ENCODE results near the gene ZNF33A.
A peak's percentile ranks its signal among the peaks of the same experiment; 100 is the strongest.
"Not testable (repeated sequence)": the region's sequence is repeated elsewhere in the genome, so short reads cannot be mapped to it uniquely, and the experiment has no call there.

The ZNF33A gene

GRCh38 chr10:38072552-38072951 lies 62.1 kb downstream of the ZNF33A start:
- Histone ChIP-seq H4K8ac (ENCODE audit: low read depth, low read length) (no peak overlapping the region), H3K9ac (ENCODE audit: low read length) (no peak overlapping the region), H3K36me3 (ENCODE audit: control insufficient read depth, insufficient read depth, low read length) (no peaks in the 10 kb centered on the region), H3K79me2 (ENCODE audit: control insufficient read depth, insufficient read depth, low read length) (no peaks in the 10 kb centered on the region), H3K18ac (ENCODE audit: low read length) (no peak overlapping the region), H2AK5ac (ENCODE audit: low read length) (no peak overlapping the region), H2BK120ac (ENCODE audit: low read depth, low read length) (no peak overlapping the region), H3K27ac (ENCODE audit: low read depth, low read length) (no peak overlapping the region), H3K56ac (ENCODE audit: low read length) (no peak overlapping the region), H2BK5ac (ENCODE audit: low read length) (no peak overlapping the region), H2BK15ac (replicated peaks; ENCODE audit: low read depth) (no peak overlapping the region), H3K79me1 (ENCODE audit: low read length) (no peaks in the 10 kb centered on the region), H3K27me3 (ENCODE audit: insufficient read depth, low read length, poor library complexity) (no peaks in the 10 kb centered on the region), H4K5ac (ENCODE audit: low read length) (no peak overlapping the region), H3K23ac (ENCODE audit: low read length) (no peak overlapping the region), H3K4me3 (ENCODE audit: low read length) (no peak overlapping the region), H3K4ac (ENCODE audit: low read depth, low read length) (no peak overlapping the region), H3K4me2 (ENCODE audit: low read length) (no peak overlapping the region), H3K4me1 (ENCODE audit: control insufficient read depth, low read depth, low read length) (no peaks in the 10 kb centered on the region)
- DNase-seq, result no peak

- Histone ChIP-seq H3K18ac (ENCODE audit: low read length) (no peak overlapping the region), H4K8ac (ENCODE audit: low read depth, low read length) (no peak overlapping the region), H3K27ac (ENCODE audit: low read depth, low read length) (no peak overlapping the region), H3K4me3 (ENCODE audit: low read length) (no peak overlapping the region), H3K4me2 (ENCODE audit: low read length) (no peak overlapping the region), H3K4ac (ENCODE audit: low read depth, low read length) (no peak overlapping the region), H3K9ac (ENCODE audit: low read length) (no peak overlapping the region), H3K4me1 (ENCODE audit: control insufficient read depth, low read depth, low read length) (no peaks in the 10 kb centered on the region), H2BK120ac (ENCODE audit: low read depth, low read length) (no peak overlapping the region), H3K79me2 (ENCODE audit: control insufficient read depth, insufficient read depth, low read length) (no peaks in the 10 kb centered on the region), H3K23ac (ENCODE audit: low read length) (no peak overlapping the region), H4K5ac (ENCODE audit: low read length) (no peak overlapping the region), H2BK15ac (replicated peaks; ENCODE audit: low read depth) (no peak overlapping the region), H3K56ac (ENCODE audit: low read length) (no peak overlapping the region), H3K36me3 (ENCODE audit: control insufficient read depth, insufficient read depth, low read length) (no peaks in the 10 kb centered on the region), H2BK5ac (ENCODE audit: low read length) (no peak overlapping the region), H2AK5ac (ENCODE audit: low read length) (no peak overlapping the region), H3K79me1 (ENCODE audit: low read length) (no peaks in the 10 kb centered on the region), H3K27me3 (ENCODE audit: insufficient read depth, low read length, poor library complexity) (no peaks in the 10 kb centered on the region)
- no CpG with 5 or more reads among the region's 2 CpGs for WGBS (ENCODE audit: extremely low coverage, insufficient coverage, low lambda C conversion rate)
- DNase-seq, result no peak
Observed at GRCh38 chr10:38076687-38077086, 66.2 kb downstream of the ZNF33A start.

GRCh38 chr10:38093318-38093717 lies 82.8 kb downstream of the ZNF33A start:
- H4K5ac ChIP-seq (ENCODE audit: low read length); H3K79me1 ChIP-seq (ENCODE audit: low read length); H2BK5ac ChIP-seq (ENCODE audit: low read length); H3K4ac ChIP-seq (ENCODE audit: low read depth, low read length); H3K23ac ChIP-seq (ENCODE audit: low read length); H3K4me2 ChIP-seq (ENCODE audit: low read length); H3K18ac ChIP-seq (ENCODE audit: low read length); H3K4me1 ChIP-seq (ENCODE audit: control insufficient read depth, low read depth, low read length); H3K36me3 ChIP-seq (ENCODE audit: control insufficient read depth, insufficient read depth, low read length); H2BK15ac ChIP-seq (replicated peaks; ENCODE audit: low read depth); H3K79me2 ChIP-seq (ENCODE audit: control insufficient read depth, insufficient read depth, low read length); H3K9ac ChIP-seq (ENCODE audit: low read length); H3K27ac ChIP-seq (ENCODE audit: low read depth, low read length); H3K4me3 ChIP-seq (ENCODE audit: low read length); H2AK5ac ChIP-seq (ENCODE audit: low read length); H4K8ac ChIP-seq (ENCODE audit: low read depth, low read length); H2BK120ac ChIP-seq (ENCODE audit: low read depth, low read length); DNase-seq; H3K56ac ChIP-seq (ENCODE audit: low read length); H3K27me3 ChIP-seq (ENCODE audit: insufficient read depth, low read length, poor library complexity): not testable (repeated sequence)
- WGBS (ENCODE audit: extremely low coverage, insufficient coverage, low lambda C conversion rate), result no CpG with 5 or more reads among the region's 15 CpGs

- no CpG with 5 or more reads among the region's 16 CpGs for WGBS (ENCODE audit: extremely low coverage, insufficient coverage, low lambda C conversion rate)
- Histone ChIP-seq H3K79me2 (ENCODE audit: control insufficient read depth, insufficient read depth, low read length) (no peaks in the 10 kb centered on the region), H3K4me3 (ENCODE audit: low read length) (no peak overlapping the region), H3K27me3 (ENCODE audit: insufficient read depth, low read length, poor library complexity) (no peaks in the 10 kb centered on the region), H3K27ac (ENCODE audit: low read depth, low read length) (no peak overlapping the region), H4K5ac (ENCODE audit: low read length) (no peak overlapping the region), H3K56ac (ENCODE audit: low read length) (peak overlapping the region; percentile 15), H2BK5ac (ENCODE audit: low read length) (no peak overlapping the region), H3K4me2 (ENCODE audit: low read length) (peak overlapping the region; percentile 43), H3K9ac (ENCODE audit: low read length) (no peak overlapping the region), H3K4ac (ENCODE audit: low read depth, low read length) (no peak overlapping the region), H2BK15ac (replicated peaks; ENCODE audit: low read depth) (no peak overlapping the region), H3K18ac (ENCODE audit: low read length) (no peak overlapping the region), H3K23ac (ENCODE audit: low read length) (no peak overlapping the region), H3K36me3 (ENCODE audit: control insufficient read depth, insufficient read depth, low read length) (no peaks in the 10 kb centered on the region), H3K4me1 (ENCODE audit: control insufficient read depth, low read depth, low read length) (no peaks in the 10 kb centered on the region), H4K8ac (ENCODE audit: low read depth, low read length) (no peak overlapping the region), H2BK120ac (ENCODE audit: low read depth, low read length) (no peak overlapping the region), H2AK5ac (ENCODE audit: low read length) (no peak overlapping the region), H3K79me1 (ENCODE audit: low read length) (no peaks in the 10 kb centered on the region)
- DNase-seq, result no peak
Observed at GRCh38 chr10:38093816-38094157, 83.3 kb downstream of the ZNF33A start.

- Histone ChIP-seq H2BK5ac (ENCODE audit: low read length) (no peak within 1 kb of the TSS), H3K56ac (ENCODE audit: low read length) (peak within 1 kb of the TSS; percentile 88), H2BK120ac (ENCODE audit: low read depth, low read length) (no peak within 1 kb of the TSS), H3K4me2 (ENCODE audit: low read length) (peak within 1 kb of the TSS; percentile 57), H3K79me2 (ENCODE audit: control insufficient read depth, insufficient read depth, low read length) (no peaks in the 10 kb centered on the region), H3K18ac (ENCODE audit: low read length) (no peak within 1 kb of the TSS), H3K27ac (ENCODE audit: low read depth, low read length) (no peak within 1 kb of the TSS), H3K4me3 (ENCODE audit: low read length) (peak within 1 kb of the TSS; percentile 62), H3K36me3 (ENCODE audit: control insufficient read depth, insufficient read depth, low read length) (no peaks in the 10 kb centered on the region), H3K4me1 (ENCODE audit: control insufficient read depth, low read depth, low read length) (no peaks in the 10 kb centered on the region), H3K9ac (ENCODE audit: low read length) (peak within 1 kb of the TSS; percentile 68), H3K27me3 (ENCODE audit: insufficient read depth, low read length, poor library complexity) (no peaks in the 10 kb centered on the region), H3K4ac (ENCODE audit: low read depth, low read length) (no peak within 1 kb of the TSS), H4K8ac (ENCODE audit: low read depth, low read length) (no peak within 1 kb of the TSS), H3K79me1 (ENCODE audit: low read length) (no peaks in the 10 kb centered on the region), H4K5ac (ENCODE audit: low read length) (no peak within 1 kb of the TSS), H2BK15ac (replicated peaks; ENCODE audit: low read depth) (no peak within 1 kb of the TSS), H3K23ac (ENCODE audit: low read length) (no peak within 1 kb of the TSS), H2AK5ac (ENCODE audit: low read length) (no peak within 1 kb of the TSS)
- WGBS (ENCODE audit: extremely low coverage, insufficient coverage, low lambda C conversion rate), result no CpG with 5 or more reads among the region's 59 CpGs
- DNase-seq, result peak; percentile 98
Observed at GRCh38 chr10:38094158-38094926, 83.9 kb downstream of the ZNF33A start, which contains the start of gene ZNF37A. TSS of gene ZNF37A (plus strand) at chr10:38094337. CDS start at chr10:38096618, 2,281 bp downstream.

Data from mesendoderm (in vitro differentiated cells).